ENCODE results near the gene GOLGA6L10. TPM values are rescaled to one million over a fixed set of nuclear protein-coding genes. Genes with fewer than 3 reads are reported as not detected.
"Not testable (repeated sequence)": the region's sequence is repeated elsewhere in the genome, so short reads cannot be mapped to it uniquely, and the experiment has no call there.

GOLGA6L10 gene
- total RNA-seq, 1 donor from 2014 or later: 3.4 TPM

- intact Hi-C loops (cut with DNase I): no loop called here
- TF ChIP-seq POLR2AphosphoS5 (IDR thresholded peaks at IDR 0.05; ENCODE audit: insufficient read depth in 1 of 2, low read depth in 1 of 2): no peak
- TF ChIP-seq POLR2A (IDR thresholded peaks at IDR 0.05): no peak
- TF ChIP-seq, protein P1, sequence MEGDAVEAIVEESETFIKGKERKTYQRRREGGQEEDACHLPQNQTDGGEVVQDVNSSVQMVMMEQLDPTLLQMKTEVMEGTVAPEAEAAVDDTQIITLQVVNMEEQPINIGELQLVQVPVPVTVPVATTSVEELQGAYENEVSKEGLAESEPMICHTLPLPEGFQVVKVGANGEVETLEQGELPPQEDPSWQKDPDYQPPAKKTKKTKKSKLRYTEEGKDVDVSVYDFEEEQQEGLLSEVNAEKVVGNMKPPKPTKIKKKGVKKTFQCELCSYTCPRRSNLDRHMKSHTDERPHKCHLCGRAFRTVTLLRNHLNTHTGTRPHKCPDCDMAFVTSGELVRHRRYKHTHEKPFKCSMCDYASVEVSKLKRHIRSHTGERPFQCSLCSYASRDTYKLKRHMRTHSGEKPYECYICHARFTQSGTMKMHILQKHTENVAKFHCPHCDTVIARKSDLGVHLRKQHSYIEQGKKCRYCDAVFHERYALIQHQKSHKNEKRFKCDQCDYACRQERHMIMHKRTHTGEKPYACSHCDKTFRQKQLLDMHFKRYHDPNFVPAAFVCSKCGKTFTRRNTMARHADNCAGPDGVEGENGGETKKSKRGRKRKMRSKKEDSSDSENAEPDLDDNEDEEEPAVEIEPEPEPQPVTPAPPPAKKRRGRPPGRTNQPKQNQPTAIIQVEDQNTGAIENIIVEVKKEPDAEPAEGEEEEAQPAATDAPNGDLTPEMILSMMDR (IDR thresholded peaks at IDR 0.05): no peak
- no peak for DNase-seq (ENCODE audit: extremely low spot score in 2 of 2)
- no peaks in the 10 kb centered on the region for H3K27me3 ChIP-seq
- no peaks in the 10 kb centered on the region for H3K36me3 ChIP-seq
- no peaks in the 10 kb centered on the region for H3K4me1 ChIP-seq
- H3K27ac ChIP-seq: no peak overlapping the region
- H3K4me3 ChIP-seq: no peak overlapping the region
- no peaks in the 10 kb centered on the region for H3K9me3 ChIP-seq
Measured at GRCh38 chr15:82315519-82316246, 33.6 kb downstream of the GOLGA6L10 start.

GRCh38 chr15:82314769-82315518, 34.3 kb downstream of the GOLGA6L10 start:
- Histone ChIP-seq H3K4me3 (no peak overlapping the region), H3K27ac (no peak overlapping the region), H3K9me3 (no peaks in the 10 kb centered on the region), H3K36me3 (no peaks in the 10 kb centered on the region), H3K27me3 (no peaks in the 10 kb centered on the region), H3K4me1 (no peaks in the 10 kb centered on the region)
- DNase-seq (ENCODE audit: extremely low spot score in 2 of 2): peak in 1 of 2 donors; percentile 95
- intact Hi-C loops (cut with DNase I): no loop called here
- TF ChIP-seq POLR2A (IDR thresholded peaks at IDR 0.05): no peak
- no peak for TF ChIP-seq POLR2AphosphoS5 (IDR thresholded peaks at IDR 0.05; ENCODE audit: insufficient read depth in 1 of 2, low read depth in 1 of 2)
- TF ChIP-seq, protein P1 (IDR thresholded peaks at IDR 0.05): no peak

DNA sequence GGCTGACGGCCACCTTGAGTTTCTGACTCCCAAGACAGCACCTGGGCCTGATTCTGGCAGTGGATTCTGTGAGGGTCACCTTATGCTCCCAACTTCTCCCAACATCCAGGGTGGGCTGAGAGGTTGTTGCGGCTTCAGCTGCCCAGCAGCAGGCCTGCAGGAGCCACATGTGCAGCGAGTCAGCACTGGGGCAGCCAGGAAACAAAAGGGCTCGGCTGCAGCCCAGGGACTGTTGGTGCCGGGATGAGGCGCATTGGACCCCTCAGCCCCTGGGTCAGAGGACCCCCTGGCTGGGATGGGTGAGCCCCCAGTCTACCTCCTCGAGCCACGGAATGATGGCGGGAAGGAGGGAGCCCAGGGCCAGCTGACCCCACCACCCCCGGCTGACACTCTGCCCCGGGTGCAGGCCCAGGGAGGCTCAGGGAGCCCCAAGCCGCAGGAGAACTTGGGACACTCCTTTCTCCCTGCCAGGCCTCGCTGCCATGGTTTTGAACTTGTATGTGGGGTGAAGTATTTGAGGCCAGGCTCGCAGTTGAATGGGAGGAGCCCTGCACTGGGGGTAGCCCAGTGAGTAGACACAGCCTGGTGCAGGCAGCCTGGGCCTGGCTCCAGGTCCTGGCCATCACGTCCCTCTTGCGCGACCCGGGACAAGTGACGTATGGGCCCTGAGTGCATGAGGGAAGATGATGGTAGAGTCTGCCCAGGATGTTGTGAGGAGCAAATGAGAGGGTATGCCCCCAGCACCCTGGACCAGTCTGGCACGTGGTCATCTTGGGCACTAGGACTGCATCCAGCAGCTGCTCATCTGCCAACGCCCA, 35.1 kb downstream of the GOLGA6L10 start:
- H3K4me1 ChIP-seq; H3K27ac ChIP-seq; H3K27me3 ChIP-seq; H3K36me3 ChIP-seq; H3K9me3 ChIP-seq; intact Hi-C loops (cut with DNase I); H3K4me3 ChIP-seq: not testable (repeated sequence)
- peak in 1 of 2 donors; percentile 79 for DNase-seq (ENCODE audit: extremely low spot score in 2 of 2)

GRCh38 chr15:82313446-82313845, 35.8 kb downstream of the GOLGA6L10 start:
- H3K36me3 ChIP-seq: no peaks in the 10 kb centered on the region
- no peak for TF ChIP-seq POLR2A (IDR thresholded peaks at IDR 0.05)
- TF ChIP-seq, protein P1 (IDR thresholded peaks at IDR 0.05): no peak
- TF ChIP-seq POLR2AphosphoS5 (IDR thresholded peaks at IDR 0.05; ENCODE audit: insufficient read depth in 1 of 2, low read depth in 1 of 2): no peak
- H3K27ac ChIP-seq: no peak overlapping the region
- DNase-seq (ENCODE audit: extremely low spot score in 2 of 2): peak in 1 of 2 donors; percentile 49
- intact Hi-C loops (cut with DNase I): no loop called here
- no peaks in the 10 kb centered on the region for H3K9me3 ChIP-seq
- H3K27me3 ChIP-seq: no peaks in the 10 kb centered on the region
- H3K4me3 ChIP-seq: no peak overlapping the region
- H3K4me1 ChIP-seq: no peaks in the 10 kb centered on the region

DNA sequence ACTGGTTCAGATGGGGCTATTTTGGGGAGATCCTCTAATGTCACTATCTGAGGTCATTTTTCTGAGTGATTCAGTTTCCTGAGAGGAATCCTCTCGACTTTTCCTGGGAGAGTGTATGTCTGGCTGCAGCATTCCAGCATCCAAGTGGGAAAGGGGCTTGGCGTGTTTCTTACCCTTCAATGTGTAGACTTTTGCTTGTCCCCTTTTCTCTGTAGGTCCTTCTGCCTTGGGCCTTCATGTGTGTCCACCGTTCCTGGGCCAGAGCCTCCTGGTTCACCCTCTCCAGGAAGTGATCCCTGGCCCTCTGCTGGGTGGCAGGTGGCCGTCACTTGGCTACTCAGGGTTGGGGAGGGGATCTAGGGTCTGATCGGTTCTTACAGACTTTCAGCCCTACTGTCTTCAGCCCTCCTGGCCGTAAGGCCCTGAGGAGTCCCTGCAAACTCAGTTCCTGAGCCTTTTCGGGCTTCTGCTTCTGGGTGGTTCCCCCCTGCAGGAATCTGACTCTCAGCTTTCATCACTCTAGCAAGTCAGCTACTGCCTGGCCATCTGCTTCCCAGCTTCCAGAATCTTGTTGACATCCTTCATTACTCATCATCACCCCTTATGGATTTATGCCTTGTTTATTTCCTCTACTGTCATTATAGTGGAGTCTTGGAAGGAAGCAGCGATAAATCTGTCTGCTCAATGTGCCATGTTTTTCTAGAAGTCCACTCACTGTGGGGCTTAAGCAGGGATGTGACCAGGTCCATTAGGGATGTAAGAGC, 36.5 kb downstream of the GOLGA6L10 start:
- Histone ChIP-seq H3K27me3 (no peaks in the 10 kb centered on the region), H3K9me3 (no peaks in the 10 kb centered on the region), H3K4me1 (no peaks in the 10 kb centered on the region), H3K27ac (no peak overlapping the region), H3K36me3 (no peaks in the 10 kb centered on the region), H3K4me3 (no peak overlapping the region)
- intact Hi-C loops (cut with DNase I): no loop called here
- no peak for TF ChIP-seq POLR2AphosphoS5 (IDR thresholded peaks at IDR 0.05; ENCODE audit: insufficient read depth in 1 of 2, low read depth in 1 of 2)
- no peak for TF ChIP-seq POLR2A (IDR thresholded peaks at IDR 0.05)
- TF ChIP-seq, protein P1 (IDR thresholded peaks at IDR 0.05): no peak
- peak; percentile 62 to 89 for DNase-seq (ENCODE audit: extremely low spot score in 2 of 2)

DNA sequence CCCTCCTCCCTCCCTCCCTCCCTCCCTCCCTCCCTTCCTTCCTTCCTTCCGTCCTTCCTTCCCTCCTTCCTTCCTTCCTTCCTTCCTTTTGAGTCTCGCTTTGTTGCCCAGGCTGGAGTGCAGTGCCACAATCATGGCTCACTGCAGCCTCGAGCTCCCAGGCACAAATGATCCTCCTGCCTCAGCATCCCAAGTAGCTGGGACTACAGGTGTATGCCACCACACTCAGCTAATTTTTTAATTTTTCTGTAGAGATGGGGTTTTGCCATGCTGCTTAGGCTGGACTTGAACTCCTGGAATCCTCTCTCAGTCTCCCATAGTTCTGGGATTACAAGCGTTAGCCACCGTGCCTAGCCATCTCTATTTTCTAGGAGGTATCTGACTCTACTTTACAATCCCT, 38.0 kb downstream of the GOLGA6L10 start:
- H3K27me3 ChIP-seq; H3K4me1 ChIP-seq; H3K4me3 ChIP-seq; H3K9me3 ChIP-seq; H3K36me3 ChIP-seq; H3K27ac ChIP-seq; intact Hi-C loops (cut with DNase I): not testable (repeated sequence)
- DNase-seq (ENCODE audit: extremely low spot score in 2 of 2): peak; percentile 52 to 60

All from vagina (tissue), 2 donors.